HCT116 (cell line): ENCODE measurements around the gene FRK. TPM values are rescaled to one million over a fixed set of nuclear protein-coding genes. Genes with fewer than 3 reads are reported as not detected.

Experiments used
- ATAC-seq: fragments of 200-7000 bp; cut with Tn5 transposase; 2 replicates; pipeline ENCODE4 v1.9.1; 2020; ENCODE audit warnings: mild to moderate bottlenecking, moderate library complexity
- BruUV-seq: library from RNA; stranded (reverse); fragments of 400-500 nt; replicated peaks from 2 replicates; lab custom pipeline; 2021; lab: Mats Ljungman, UMichigan
- CTCF ChIA-PET: fragments of 300-600 bp; sonication (Branson Sonifier 250); formaldehyde crosslinking; loops from one replicate; lab custom pipeline; 2021; ENCODE audit warnings: antibody characterized with exemption; lab: Charles Lee
- POLR2A ChIA-PET: fragments of 300-600, 350-600 bp; sonication (Branson Sonifier 250); formaldehyde crosslinking; loops from one replicate; lab custom pipeline; 2021; ENCODE audit warnings: antibody characterized with exemption; lab: Charles Lee
- RAD21 ChIA-PET, 2 experiments: fragments of 300-600 bp; sonication (Branson Sonifier 250); formaldehyde crosslinking; loops; one replicate each; lab custom pipeline; 2023; ENCODE audit warnings: low total read pairs in 2 of 2; ENCODE audit not compliant: uncharacterized antibody in 2 of 2, unreplicated experiment in 2 of 2, low non-redundant PET in 1 of 2; lab: Charles Lee
- DNase-seq: peaks from one replicate; pipeline ENCODE4 v3.0.0-alpha.2; 2010; ENCODE audit warnings: low read depth, low spot score
- H2AFZ ChIP-seq: fragments of 200-600 bp; shearing (Covaris generic), sonication (generic); 2 replicates; pipeline ENCODE4 v1.6.1; 2017; ENCODE audit warnings: low read depth, mixed run types, mixed read lengths, antibody characterized with exemption, low read length; ENCODE audit not compliant: poor library complexity, severe bottlenecking
- H3K27ac ChIP-seq: 2 replicates; pipeline ENCODE4 v1.5.1; 2012; ENCODE audit warnings: low read depth, low read length
- H3K27me3 ChIP-seq: fragments of 200-600 bp; sonication (generic); 2 replicates; pipeline ENCODE4 v1.6.1; 2016; ENCODE audit warnings: mixed run types, low read length, mixed read lengths; ENCODE audit not compliant: insufficient read depth
- H3K36me3 ChIP-seq, 2 experiments: fragments of 200-500 bp in 1 of 2; fragments of 200-600 bp in 1 of 2; sonication (Bioruptor generic) in 1 of 2; sonication (generic) in 1 of 2; 2 replicates each; pipeline versions ENCODE4 v1.5.1 to v1.6.1; 2014 to 2016; ENCODE audit warnings: low read length in 2 of 2, inconsistent platforms in 1 of 2, mixed read lengths in 1 of 2, mixed run types in 1 of 2; ENCODE audit not compliant: insufficient read depth in 2 of 2, control insufficient read depth in 1 of 2
- H3K4me1 ChIP-seq, 2 experiments: fragments of 200-600 bp in 1 of 2; sonication (generic) in 1 of 2; 2 replicates each; pipeline versions ENCODE4 v1.5.1 to v1.6.1; 2012 to 2017; ENCODE audit warnings: low read length in 2 of 2, inconsistent platforms in 1 of 2, mild to moderate bottlenecking in 1 of 2, mixed read lengths in 1 of 2, mixed run types in 1 of 2, moderate library complexity in 1 of 2; ENCODE audit not compliant: insufficient read depth in 2 of 2, control insufficient read depth in 1 of 2
- H3K4me2 ChIP-seq: fragments of 200-600 bp; sonication (generic); 2 replicates; pipeline ENCODE4 v1.6.1; 2017; ENCODE audit warnings: mixed run types, low read length, mixed read lengths
- H3K4me3 ChIP-seq, 2 experiments: fragments of 200-600 bp in 1 of 2; sonication (generic) in 1 of 2; replicated peaks in 1 of 2; 2 replicates each; pipeline ENCODE4 v1.5.1; 2011 to 2016; ENCODE audit warnings: low read length in 2 of 2, control low read depth in 1 of 2, low read depth in 1 of 2, mild to moderate bottlenecking in 1 of 2, mixed read lengths in 1 of 2, mixed run types in 1 of 2
- H3K79me2 ChIP-seq: fragments of 200-600 bp; sonication (generic); 2 replicates; pipeline ENCODE4 v1.6.1; 2017; ENCODE audit warnings: mild to moderate bottlenecking, mixed run types, low read length, moderate library complexity, mixed read lengths; ENCODE audit not compliant: insufficient read depth
- H3K9ac ChIP-seq: fragments of 200-600 bp; sonication (generic); 2 replicates; pipeline ENCODE4 v1.6.1; 2016; ENCODE audit warnings: low read length, mixed read lengths
- H3K9me2 ChIP-seq: fragments of 200-600 bp; sonication (generic), shearing (Covaris generic); 2 replicates; pipeline ENCODE4 v1.6.1; 2017; ENCODE audit warnings: mixed run types, mild to moderate bottlenecking, moderate library complexity; ENCODE audit not compliant: insufficient read depth
- H3K9me3 ChIP-seq, 2 experiments: fragments of 200-500 bp in 1 of 2; fragments of 200-600 bp in 1 of 2; sonication (Bioruptor generic) in 1 of 2; sonication (generic) in 1 of 2; 2 replicates each; pipeline ENCODE4 v1.6.1; 2014 to 2017; ENCODE audit warnings: low read length in 2 of 2, mixed read lengths in 2 of 2, inconsistent platforms in 1 of 2, low read depth in 1 of 2, mild to moderate bottlenecking in 1 of 2, mixed run types in 1 of 2, moderate library complexity in 1 of 2; ENCODE audit not compliant: control insufficient read depth in 1 of 2, insufficient read depth in 1 of 2
- H4K20me1 ChIP-seq: fragments of 200-600 bp; sonication (generic), shearing (Covaris generic); 2 replicates; pipeline ENCODE4 v1.6.1; 2017; ENCODE audit warnings: mixed run types, mild to moderate bottlenecking, moderate library complexity; ENCODE audit not compliant: insufficient read depth
- ATF3 ChIP-seq: IDR thresholded peaks from 2 replicates; pipeline ENCODE4 v1.6.1; 2012
- CBX3 ChIP-seq: IDR thresholded peaks from 2 replicates; pipeline ENCODE4 v1.6.1; 2012; ENCODE audit warnings: low read depth
- CEBPB ChIP-seq: IDR thresholded peaks from 2 replicates; pipeline ENCODE4 v1.6.1; 2012; ENCODE audit warnings: low read depth
- EGR1 ChIP-seq: IDR thresholded peaks from 2 replicates; pipeline ENCODE4 v1.6.1; 2012; ENCODE audit warnings: low read depth
- EZH2 ChIP-seq: fragments of 200-600 bp; sonication (generic); IDR thresholded peaks from 2 replicates; pipeline ENCODE4 v1.6.1; 2017; ENCODE audit warnings: antibody characterized with exemption, mixed run types
- EZH2phosphoT487 ChIP-seq: fragments of 200-600 bp; IDR thresholded peaks from 2 replicates; pipeline ENCODE4 v1.6.1; 2018; ENCODE audit warnings: antibody characterized with exemption, borderline replicate concordance
- FOSL1 ChIP-seq: IDR thresholded peaks from 2 replicates; pipeline ENCODE4 v1.6.1; 2012; ENCODE audit warnings: low read depth
- JUND ChIP-seq: IDR thresholded peaks from 2 replicates; pipeline ENCODE4 v1.6.1; 2012
- POLR2A ChIP-seq: IDR thresholded peaks from 2 replicates; pipeline ENCODE4 v1.7.0; 2011; ENCODE audit warnings: borderline replicate concordance; ENCODE audit not compliant: insufficient read depth, insufficient read length; ENCODE audit errors: extremely low read depth
- POLR2AphosphoS5 ChIP-seq: IDR thresholded peaks from 2 replicates; pipeline ENCODE4 v1.6.1; 2011; ENCODE audit warnings: mild to moderate bottlenecking, low read depth, low read length, moderate library complexity
- SIN3A ChIP-seq: IDR thresholded peaks from 2 replicates; pipeline ENCODE4 v1.6.1; 2012; ENCODE audit warnings: low read depth
- SP1 ChIP-seq: IDR thresholded peaks from 2 replicates; pipeline ENCODE4 v1.6.1; 2012; ENCODE audit warnings: low read depth
- SRF ChIP-seq: IDR thresholded peaks from 2 replicates; pipeline ENCODE4 v1.6.1; 2012; ENCODE audit warnings: low read depth
- TCF7L2 ChIP-seq: IDR thresholded peaks from 2 replicates; pipeline ENCODE4 v1.7.0; 2011; ENCODE audit warnings: borderline replicate concordance, inconsistent platforms; ENCODE audit not compliant: insufficient read depth, insufficient read length; ENCODE audit errors: extremely low read depth
- YY1 ChIP-seq: IDR thresholded peaks from 2 replicates; pipeline ENCODE4 v1.6.1; 2011; ENCODE audit warnings: low read length, low read depth, moderate library complexity, mild to moderate bottlenecking; ENCODE audit not compliant: insufficient replicate concordance; ENCODE audit errors: extremely low read depth
- ZFX ChIP-seq: fragments of 450-650 bp; IDR thresholded peaks from 2 replicates; pipeline ENCODE4 v1.6.1; 2017
- intact Hi-C: fragments of 100-400 bp; cut with micrococcal nuclease; formaldehyde crosslinking; loops from 2 replicates; pipeline ENCODE4 v1.10.0; 2022
- total RNA-seq: library from RNA; stranded (reverse); gene quantifications from one replicate; pipeline ENCODE4 v1.2.1, GENCODE V29; 2021; ENCODE audit not compliant: unreplicated experiment
- TF ChIP-seq, protein P1 (sequence below): IDR thresholded peaks from 2 replicates; pipeline ENCODE4 v1.6.1; 2011; ENCODE audit warnings: mild to moderate bottlenecking, low read length, moderate library complexity; ENCODE audit not compliant: insufficient replicate concordance; ENCODE audit errors: extremely low read depth
- TF ChIP-seq, protein P2 (sequence below), 3 experiments: fragments of 200-600 bp in 1 of 3; sonication (generic) in 1 of 3; IDR thresholded peaks in 2 of 3; conservative IDR thresholded peaks in 1 of 3; 2 replicates each; pipeline ENCODE4 v1.5.1; 2012 to 2017; ENCODE audit warnings: low read depth in 2 of 3, low read length in 2 of 3, antibody characterized with exemption in 1 of 3, borderline replicate concordance in 1 of 3, control low read depth in 1 of 3, mild to moderate bottlenecking in 1 of 3, mixed read lengths in 1 of 3, mixed run types in 1 of 3, moderate library complexity in 1 of 3; ENCODE audit not compliant: insufficient read depth in 1 of 3
- TF ChIP-seq, protein P3 (sequence below): IDR thresholded peaks from 2 replicates; pipeline ENCODE4 v1.6.1; 2012; ENCODE audit warnings: low read depth

Gene FRK
- total RNA-seq, 1 experiment from 2014 or later, result 3.7 TPM

GRCh38 chr6:115984809-115985208 lies 75.9 kb downstream of the FRK start:
- H3K9me3 ChIP-seq, result no peaks in the 10 kb centered on the region
- ChIA-PET CTCF (no interaction called here), POLR2A (no interaction called here), RAD21 (no interaction called here)
- no peak overlapping the region for H3K27ac ChIP-seq
- no peaks in the 10 kb centered on the region for H3K9me2 ChIP-seq
- H3K36me3 ChIP-seq, result no peaks in the 10 kb centered on the region
- no TSS peak for BruUV-seq
- ATAC-seq, result no peak
- TF ChIP-seq CBX3 (no peak), SP1 (no peak), EGR1 (no peak), SIN3A (no peak), SRF (no peak), FOSL1 (no peak), YY1 (no peak), TCF7L2 (no peak), POLR2A (no peak), ATF3 (no peak), CEBPB (no peak), EZH2phosphoT487 (no peak), EZH2 (no peak), JUND (no peak), ZFX (no peak), POLR2AphosphoS5 (no peak)
- TF ChIP-seq, protein P1, sequence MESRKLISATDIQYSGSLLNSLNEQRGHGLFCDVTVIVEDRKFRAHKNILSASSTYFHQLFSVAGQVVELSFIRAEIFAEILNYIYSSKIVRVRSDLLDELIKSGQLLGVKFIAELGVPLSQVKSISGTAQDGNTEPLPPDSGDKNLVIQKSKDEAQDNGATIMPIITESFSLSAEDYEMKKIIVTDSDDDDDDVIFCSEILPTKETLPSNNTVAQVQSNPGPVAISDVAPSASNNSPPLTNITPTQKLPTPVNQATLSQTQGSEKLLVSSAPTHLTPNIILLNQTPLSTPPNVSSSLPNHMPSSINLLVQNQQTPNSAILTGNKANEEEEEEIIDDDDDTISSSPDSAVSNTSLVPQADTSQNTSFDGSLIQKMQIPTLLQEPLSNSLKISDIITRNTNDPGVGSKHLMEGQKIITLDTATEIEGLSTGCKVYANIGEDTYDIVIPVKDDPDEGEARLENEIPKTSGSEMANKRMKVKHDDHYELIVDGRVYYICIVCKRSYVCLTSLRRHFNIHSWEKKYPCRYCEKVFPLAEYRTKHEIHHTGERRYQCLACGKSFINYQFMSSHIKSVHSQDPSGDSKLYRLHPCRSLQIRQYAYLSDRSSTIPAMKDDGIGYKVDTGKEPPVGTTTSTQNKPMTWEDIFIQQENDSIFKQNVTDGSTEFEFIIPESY, result no peak
- TF ChIP-seq, protein P2, sequence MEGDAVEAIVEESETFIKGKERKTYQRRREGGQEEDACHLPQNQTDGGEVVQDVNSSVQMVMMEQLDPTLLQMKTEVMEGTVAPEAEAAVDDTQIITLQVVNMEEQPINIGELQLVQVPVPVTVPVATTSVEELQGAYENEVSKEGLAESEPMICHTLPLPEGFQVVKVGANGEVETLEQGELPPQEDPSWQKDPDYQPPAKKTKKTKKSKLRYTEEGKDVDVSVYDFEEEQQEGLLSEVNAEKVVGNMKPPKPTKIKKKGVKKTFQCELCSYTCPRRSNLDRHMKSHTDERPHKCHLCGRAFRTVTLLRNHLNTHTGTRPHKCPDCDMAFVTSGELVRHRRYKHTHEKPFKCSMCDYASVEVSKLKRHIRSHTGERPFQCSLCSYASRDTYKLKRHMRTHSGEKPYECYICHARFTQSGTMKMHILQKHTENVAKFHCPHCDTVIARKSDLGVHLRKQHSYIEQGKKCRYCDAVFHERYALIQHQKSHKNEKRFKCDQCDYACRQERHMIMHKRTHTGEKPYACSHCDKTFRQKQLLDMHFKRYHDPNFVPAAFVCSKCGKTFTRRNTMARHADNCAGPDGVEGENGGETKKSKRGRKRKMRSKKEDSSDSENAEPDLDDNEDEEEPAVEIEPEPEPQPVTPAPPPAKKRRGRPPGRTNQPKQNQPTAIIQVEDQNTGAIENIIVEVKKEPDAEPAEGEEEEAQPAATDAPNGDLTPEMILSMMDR (IDR thresholded peaks at IDR 0.05 in 2 of 3, conservative IDR thresholded peaks at IDR 0.05 in 1 of 3; ENCODE audit: borderline replicate concordance in 1 of 3, insufficient read depth in 1 of 3, low read depth in 2 of 3, low read length in 2 of 3), result no peak
- TF ChIP-seq, protein P3, sequence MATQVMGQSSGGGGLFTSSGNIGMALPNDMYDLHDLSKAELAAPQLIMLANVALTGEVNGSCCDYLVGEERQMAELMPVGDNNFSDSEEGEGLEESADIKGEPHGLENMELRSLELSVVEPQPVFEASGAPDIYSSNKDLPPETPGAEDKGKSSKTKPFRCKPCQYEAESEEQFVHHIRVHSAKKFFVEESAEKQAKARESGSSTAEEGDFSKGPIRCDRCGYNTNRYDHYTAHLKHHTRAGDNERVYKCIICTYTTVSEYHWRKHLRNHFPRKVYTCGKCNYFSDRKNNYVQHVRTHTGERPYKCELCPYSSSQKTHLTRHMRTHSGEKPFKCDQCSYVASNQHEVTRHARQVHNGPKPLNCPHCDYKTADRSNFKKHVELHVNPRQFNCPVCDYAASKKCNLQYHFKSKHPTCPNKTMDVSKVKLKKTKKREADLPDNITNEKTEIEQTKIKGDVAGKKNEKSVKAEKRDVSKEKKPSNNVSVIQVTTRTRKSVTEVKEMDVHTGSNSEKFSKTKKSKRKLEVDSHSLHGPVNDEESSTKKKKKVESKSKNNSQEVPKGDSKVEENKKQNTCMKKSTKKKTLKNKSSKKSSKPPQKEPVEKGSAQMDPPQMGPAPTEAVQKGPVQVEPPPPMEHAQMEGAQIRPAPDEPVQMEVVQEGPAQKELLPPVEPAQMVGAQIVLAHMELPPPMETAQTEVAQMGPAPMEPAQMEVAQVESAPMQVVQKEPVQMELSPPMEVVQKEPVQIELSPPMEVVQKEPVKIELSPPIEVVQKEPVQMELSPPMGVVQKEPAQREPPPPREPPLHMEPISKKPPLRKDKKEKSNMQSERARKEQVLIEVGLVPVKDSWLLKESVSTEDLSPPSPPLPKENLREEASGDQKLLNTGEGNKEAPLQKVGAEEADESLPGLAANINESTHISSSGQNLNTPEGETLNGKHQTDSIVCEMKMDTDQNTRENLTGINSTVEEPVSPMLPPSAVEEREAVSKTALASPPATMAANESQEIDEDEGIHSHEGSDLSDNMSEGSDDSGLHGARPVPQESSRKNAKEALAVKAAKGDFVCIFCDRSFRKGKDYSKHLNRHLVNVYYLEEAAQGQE, result no peak
- no peak overlapping the region for H3K9ac ChIP-seq
- intact Hi-C loops, result no loop called here
- H3K4me2 ChIP-seq, result no peak overlapping the region
- no peaks in the 10 kb centered on the region for H3K27me3 ChIP-seq
- no peak overlapping the region for H3K4me3 ChIP-seq
- no peak for DNase-seq
- H4K20me1 ChIP-seq, result no peaks in the 10 kb centered on the region
- H3K79me2 ChIP-seq, result no peaks in the 10 kb centered on the region
- H3K4me1 ChIP-seq, result no peaks in the 10 kb centered on the region
- no peak overlapping the region for H2AFZ ChIP-seq
